Neuronal stem cell (in vitro differentiated cells): ENCODE measurements around the gene RFT1.

Experiments used
- DNase-seq: peaks from one replicate; pipeline ENCODE4 v3.0.0-alpha.2; 2013; ENCODE audit warnings: low spot score
- H2AFZ ChIP-seq: one replicate; pipeline ENCODE4 v1.6.1; 2013; ENCODE audit warnings: mild to moderate bottlenecking, low read length, inconsistent platforms
- H2AK5ac ChIP-seq: 2 replicates; pipeline ENCODE4 v1.6.1; 2013; ENCODE audit warnings: low read depth, mild to moderate bottlenecking, inconsistent platforms, low read length, moderate library complexity, mixed read lengths
- H2BK120ac ChIP-seq: 2 replicates; pipeline ENCODE4 v1.6.1; 2013; ENCODE audit warnings: low read depth, mild to moderate bottlenecking, inconsistent platforms, low read length, moderate library complexity, mixed read lengths
- H2BK12ac ChIP-seq: one replicate; pipeline ENCODE4 v1.6.1; 2013; ENCODE audit warnings: low read length, inconsistent platforms
- H2BK15ac ChIP-seq: 2 replicates; pipeline ENCODE4 v1.6.1; 2013; ENCODE audit warnings: mild to moderate bottlenecking, low read length, inconsistent platforms, mixed read lengths
- H2BK5ac ChIP-seq: one replicate; pipeline ENCODE4 v1.6.1; 2013; ENCODE audit warnings: inconsistent platforms, mild to moderate bottlenecking, low read length, moderate library complexity
- H3K14ac ChIP-seq: one replicate; pipeline ENCODE4 v1.6.1; 2013; ENCODE audit warnings: low read length, inconsistent platforms
- H3K18ac ChIP-seq: 2 replicates; pipeline ENCODE4 v1.6.1; 2013; ENCODE audit warnings: low read length, inconsistent platforms
- H3K23ac ChIP-seq: 2 replicates; pipeline ENCODE4 v1.6.1; 2013; ENCODE audit warnings: low read depth, mild to moderate bottlenecking, mixed read lengths, low read length, inconsistent platforms; ENCODE audit not compliant: poor library complexity
- H3K27ac ChIP-seq: replicated peaks from 3 replicates; pipeline ENCODE4 v1.5.1; 2013; ENCODE audit warnings: low read length, inconsistent platforms
- H3K27me3 ChIP-seq, 3 experiments: 2 replicates each; pipeline ENCODE4 v1.6.1; 2013; ENCODE audit warnings: low read length in 3 of 3, mild to moderate bottlenecking in 2 of 3, inconsistent platforms in 1 of 3, low read depth in 1 of 3, mixed read lengths in 1 of 3, moderate library complexity in 1 of 3; ENCODE audit not compliant: control insufficient read depth in 3 of 3, insufficient read depth in 3 of 3
- H3K36me3 ChIP-seq, 2 donors: replicated peaks in 1 of 2; 2 replicates each; pipeline ENCODE4 v1.6.1; 2013; ENCODE audit warnings: low read length in 2 of 2; ENCODE audit not compliant: control insufficient read depth in 2 of 2, insufficient read depth in 2 of 2
- H3K4ac ChIP-seq: 2 replicates; pipeline ENCODE4 v1.6.1; 2013; ENCODE audit warnings: inconsistent platforms, mild to moderate bottlenecking, low read length, moderate library complexity
- H3K4me1 ChIP-seq, 2 donors: 1 replicate in 1 of 2; 2 replicates in 1 of 2; pipeline ENCODE4 v1.6.1; 2013; ENCODE audit warnings: low read length in 2 of 2, low read depth in 1 of 2; ENCODE audit not compliant: control insufficient read depth in 2 of 2, insufficient read depth in 1 of 2
- H3K4me2 ChIP-seq: one replicate; pipeline ENCODE4 v1.6.1; 2013; ENCODE audit warnings: mild to moderate bottlenecking, low read length, inconsistent platforms; ENCODE audit not compliant: insufficient read depth, poor library complexity, severe bottlenecking
- H3K4me3 ChIP-seq, 2 donors: 2 replicates each; pipeline ENCODE4 v1.5.1; 2013; ENCODE audit warnings: low read length in 2 of 2, mild to moderate bottlenecking in 2 of 2, inconsistent platforms in 1 of 2, moderate library complexity in 1 of 2
- H3K79me1 ChIP-seq: one replicate; pipeline ENCODE4 v1.6.1; 2013; ENCODE audit warnings: low read depth, mild to moderate bottlenecking, inconsistent platforms, low read length, moderate library complexity
- H3K9ac ChIP-seq: one replicate; pipeline ENCODE4 v1.6.1; 2013; ENCODE audit warnings: mild to moderate bottlenecking, low read depth, low read length, inconsistent platforms; ENCODE audit not compliant: poor library complexity
- H3K9me3 ChIP-seq, 2 donors: replicated peaks in 1 of 2; 2 replicates each; pipeline versions ENCODE3 to v1.6.1; 2013; ENCODE audit warnings: low read length in 2 of 2, mild to moderate bottlenecking in 2 of 2, inconsistent platforms in 1 of 2, low read depth in 1 of 2, mixed read lengths in 1 of 2, moderate library complexity in 1 of 2; ENCODE audit not compliant: control insufficient read depth in 2 of 2, insufficient read depth in 1 of 2
- H4K8ac ChIP-seq: one replicate; pipeline ENCODE4 v1.6.1; 2013; ENCODE audit warnings: low read depth, mild to moderate bottlenecking, inconsistent platforms, low read length, moderate library complexity
- H4K91ac ChIP-seq: one replicate; pipeline ENCODE4 v1.6.1; 2013; ENCODE audit warnings: low read length, low read depth, mild to moderate bottlenecking, inconsistent platforms; ENCODE audit not compliant: poor library complexity
- WGBS, 2 donors: extraction: QIAGEN DNeasy Blood & Tissue Kit; methylation state at CpG; one replicate each; pipeline ENCODE4 v1.1.7; 2013; ENCODE audit warnings: missing lambda C conversion rate in 2 of 2, mixed read lengths in 1 of 2; ENCODE audit not compliant: insufficient read length in 2 of 2, insufficient replicate concordance in 1 of 2; ENCODE audit errors: extremely low coverage in 2 of 2; 5-methylcytosine and 5-hydroxymethylcytosine counted together

RFT1 gene

GRCh38 chr3:53137221-53137620 is 7.0 kb upstream of the RFT1 start:
- Histone ChIP-seq H3K4me2 (no peak overlapping the region), H3K79me1 (no peaks in the 10 kb centered on the region), H3K18ac (no peak overlapping the region), H2BK15ac (no peak overlapping the region), H3K23ac (no peak overlapping the region), H2BK120ac (no peak overlapping the region), H3K4ac (no peak overlapping the region), H3K27me3 (peaks cover 0 to 18% (median 0%) of the 10 kb centered on the region in 3 experiments), H3K4me1 (no peaks in the 10 kb centered on the region), H4K8ac (no peak overlapping the region), H3K9me3 (no peaks in the 10 kb centered on the region), H2BK12ac (no peak overlapping the region), H2BK5ac (no peak overlapping the region), H3K36me3 (no peaks in the 10 kb centered on the region), H2AFZ (no peak overlapping the region), H3K9ac (no peak overlapping the region), H3K14ac (no peak overlapping the region), H3K4me3 (no peak overlapping the region), H4K91ac (no peak overlapping the region), H3K27ac (no peak overlapping the region), H2AK5ac (no peak overlapping the region)
- no peak for DNase-seq
- no CpG with 5 or more reads among the region's 2 CpGs for WGBS, 2 donors

- Histone ChIP-seq H3K4me1 (peaks cover 0 to 4% of the 10 kb centered on the region in 2 donors), H3K23ac (no peak overlapping the region), H3K27me3 (peaks cover 0 to 7% (median 0%) of the 10 kb centered on the region in 3 experiments), H2BK5ac (no peak overlapping the region), H3K14ac (no peak overlapping the region), H2AK5ac (no peak overlapping the region), H3K4me2 (no peak overlapping the region), H3K9ac (no peak overlapping the region), H2BK120ac (no peak overlapping the region), H3K9me3 (no peaks in the 10 kb centered on the region), H3K27ac (no peak overlapping the region), H4K91ac (no peak overlapping the region), H2BK15ac (no peak overlapping the region), H4K8ac (no peak overlapping the region), H3K79me1 (peaks cover 5% of the 10 kb centered on the region), H3K4ac (no peak overlapping the region), H3K4me3 (no peak overlapping the region), H2AFZ (no peak overlapping the region), H3K36me3 (no peaks in the 10 kb centered on the region), H3K18ac (no peak overlapping the region), H2BK12ac (no peak overlapping the region)
- no peak for DNase-seq
- no CpG with 5 or more reads among the region's 6 CpGs for WGBS, 2 donors
Measured at GRCh38 chr3:53134631-53135232, 4.5 kb upstream of the RFT1 start.

- WGBS, 2 donors, result no CpG with 5 or more reads among the region's 5 CpGs
- DNase-seq, result no peak
- peaks cover 0 to 2% (median 0%) of the 10 kb centered on the region in 3 experiments for H3K27me3 ChIP-seq
- no peak overlapping the region for H2BK12ac ChIP-seq
- no peak overlapping the region for H3K18ac ChIP-seq
- H2AFZ ChIP-seq, result no peak overlapping the region
- no peak overlapping the region for H4K91ac ChIP-seq
- no peak overlapping the region for H3K23ac ChIP-seq
- no peak overlapping the region for H4K8ac ChIP-seq
- H3K9me3 ChIP-seq, result no peaks in the 10 kb centered on the region
- H2BK15ac ChIP-seq, result no peak overlapping the region
- peaks cover 0 to 5% of the 10 kb centered on the region in 2 donors for H3K4me1 ChIP-seq
- no peak overlapping the region for H3K14ac ChIP-seq
- no peak overlapping the region for H3K4me2 ChIP-seq
- no peak overlapping the region for H3K9ac ChIP-seq
- H2BK5ac ChIP-seq, result no peak overlapping the region
- H3K27ac ChIP-seq, result no peak overlapping the region
- no peak overlapping the region for H3K4ac ChIP-seq
- no peak overlapping the region for H3K4me3 ChIP-seq
- H2AK5ac ChIP-seq, result no peak overlapping the region
- H3K36me3 ChIP-seq, result no peaks in the 10 kb centered on the region
- H2BK120ac ChIP-seq, result no peak overlapping the region
- peaks cover 6% of the 10 kb centered on the region for H3K79me1 ChIP-seq
Measured at GRCh38 chr3:53132347-53132746, 2.1 kb upstream of the RFT1 start.

- Histone ChIP-seq H3K18ac (no peak overlapping the region), H4K8ac (no peak overlapping the region), H3K9ac (no peak overlapping the region), H3K27me3 (no peaks in the 10 kb centered on the region), H3K4ac (no peak overlapping the region), H3K27ac (no peak overlapping the region), H4K91ac (no peak overlapping the region), H2BK5ac (no peak overlapping the region), H3K4me1 (peaks cover 0 to 5% of the 10 kb centered on the region in 2 donors), H2BK15ac (no peak overlapping the region), H3K4me3 (peak overlapping the region; percentile 17 to 76), H3K23ac (no peak overlapping the region), H2BK12ac (peak overlapping the region; percentile 41), H2AK5ac (no peak overlapping the region), H2AFZ (peak overlapping the region; percentile 81), H2BK120ac (no peak overlapping the region), H3K14ac (no peak overlapping the region), H3K9me3 (no peaks in the 10 kb centered on the region), H3K79me1 (peaks cover 6% of the 10 kb centered on the region), H3K36me3 (peaks cover 0 to 6% of the 10 kb centered on the region in 2 donors), H3K4me2 (peak overlapping the region; percentile 56)
- no peak for DNase-seq
- no CpG with 5 or more reads among the region's 4 CpGs for WGBS, 2 donors
Measured at GRCh38 chr3:53131096-53131495, 861 bp upstream of the RFT1 start.
